AG04450 (cell line): ENCODE data around the gene PDZD7. TPM values are rescaled to one million over a fixed set of nuclear protein-coding genes. Genes with fewer than 3 reads are reported as not detected.

Experiments
- CTCF ChIA-PET: fragments of 300-600, 350-600 bp; formaldehyde crosslinking; extraction: SDS; loops from one replicate; lab custom pipeline; 2022; ENCODE audit warnings: antibody characterized with exemption, inconsistent platforms; lab: Charles Lee
- POLR2A ChIA-PET: fragments of 350-600 bp; formaldehyde crosslinking; extraction: SDS; loops from one replicate; lab custom pipeline; 2021; ENCODE audit warnings: antibody characterized with exemption, inconsistent platforms; lab: Yijun Ruan, JAX
- DNase-seq: peaks from one replicate; pipeline ENCODE4 v3.0.0-alpha.2; 2011; ENCODE audit warnings: low read depth, low spot score
- H3K27ac ChIP-seq: one replicate; pipeline ENCODE4 v1.5.1; 2012; ENCODE audit warnings: low read depth, low read length, control low read depth
- H3K27me3 ChIP-seq: one replicate; pipeline ENCODE4 v1.6.0; 2012; ENCODE audit warnings: low read length; ENCODE audit not compliant: control insufficient read depth, insufficient read depth
- H3K4me3 ChIP-seq: 2 replicates; pipeline ENCODE4 v1.5.1; 2011; ENCODE audit warnings: mild to moderate bottlenecking, low read depth, low read length, control low read depth
- H3K9me3 ChIP-seq: 2 replicates; pipeline ENCODE4 v1.5.1; 2012; ENCODE audit warnings: low read length; ENCODE audit not compliant: control insufficient read depth, insufficient read depth
- polyA plus RNA-seq: library from polyadenylated mRNA; depleted of rRNA; stranded (reverse); fragments of >200 nt; gene quantifications from 2 replicates; pipeline ENCODE4 v1.2.3, GENCODE V29; 2011
- TF ChIP-seq, protein P1 (sequence below): IDR thresholded peaks from 2 replicates; pipeline ENCODE4 v1.5.1; 2011; ENCODE audit warnings: low read depth, low read length, control low read depth, inconsistent platforms

Gene PDZD7
- polyA plus RNA-seq, 1 experiment, result 0.27 TPM

GRCh38 chr10:100998991-100999741 is 31.8 kb downstream of the PDZD7 start:
- DNase-seq, result no peak
- TF ChIP-seq, protein P1, sequence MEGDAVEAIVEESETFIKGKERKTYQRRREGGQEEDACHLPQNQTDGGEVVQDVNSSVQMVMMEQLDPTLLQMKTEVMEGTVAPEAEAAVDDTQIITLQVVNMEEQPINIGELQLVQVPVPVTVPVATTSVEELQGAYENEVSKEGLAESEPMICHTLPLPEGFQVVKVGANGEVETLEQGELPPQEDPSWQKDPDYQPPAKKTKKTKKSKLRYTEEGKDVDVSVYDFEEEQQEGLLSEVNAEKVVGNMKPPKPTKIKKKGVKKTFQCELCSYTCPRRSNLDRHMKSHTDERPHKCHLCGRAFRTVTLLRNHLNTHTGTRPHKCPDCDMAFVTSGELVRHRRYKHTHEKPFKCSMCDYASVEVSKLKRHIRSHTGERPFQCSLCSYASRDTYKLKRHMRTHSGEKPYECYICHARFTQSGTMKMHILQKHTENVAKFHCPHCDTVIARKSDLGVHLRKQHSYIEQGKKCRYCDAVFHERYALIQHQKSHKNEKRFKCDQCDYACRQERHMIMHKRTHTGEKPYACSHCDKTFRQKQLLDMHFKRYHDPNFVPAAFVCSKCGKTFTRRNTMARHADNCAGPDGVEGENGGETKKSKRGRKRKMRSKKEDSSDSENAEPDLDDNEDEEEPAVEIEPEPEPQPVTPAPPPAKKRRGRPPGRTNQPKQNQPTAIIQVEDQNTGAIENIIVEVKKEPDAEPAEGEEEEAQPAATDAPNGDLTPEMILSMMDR, result peak; percentile 76

GRCh38 chr10:100998183-100998990 is 32.5 kb downstream of the PDZD7 start:
- ChIA-PET CTCF (interaction anchor here (0.6 to 12.4 kb wide), 13 partner anchors 9 to 590 kb away, joined by 3 to 271 read pairs (median 6); partner anchors contain the start of genes MRPL43, PDZD7, SEMA4G and SFXN3), POLR2A (interaction anchor here (0.6 to 3.3 kb wide), 6 partner anchors 9 to 63 kb away, joined by 3 to 20 read pairs (median 5); partner anchors contain the start of gene KAZALD1)
- peak overlapping the region; percentile 95 for H3K27ac ChIP-seq
- H3K4me3 ChIP-seq, result peak overlapping the region; percentile 90
- DNase-seq, result no peak
- no peaks in the 10 kb centered on the region; the same call in 1 of the 2 replicates for H3K9me3 ChIP-seq
- no peaks in the 10 kb centered on the region for H3K27me3 ChIP-seq
- TF ChIP-seq, protein P1, result no peak

More at GRCh38 chr10:100998991-100999741, 31.8 kb downstream of the PDZD7 start:
- H3K4me3 ChIP-seq, result peak overlapping the region; percentile 90
- ChIA-PET CTCF (interaction anchor here (0.6 to 12.4 kb wide), 13 partner anchors 8 to 111 kb away, joined by 3 to 271 read pairs (median 4); partner anchors contain the start of genes PDZD7 and SFXN3), POLR2A (interaction anchor here (0.6 to 3.3 kb wide), 6 partner anchors 9 to 62 kb away, joined by 3 to 20 read pairs (median 4); partner anchors contain the start of gene KAZALD1)
- H3K9me3 ChIP-seq, result no peaks in the 10 kb centered on the region; the same call in 1 of the 2 replicates
- H3K27ac ChIP-seq, result peak overlapping the region; percentile 95
- H3K27me3 ChIP-seq, result no peaks in the 10 kb centered on the region

DNA sequence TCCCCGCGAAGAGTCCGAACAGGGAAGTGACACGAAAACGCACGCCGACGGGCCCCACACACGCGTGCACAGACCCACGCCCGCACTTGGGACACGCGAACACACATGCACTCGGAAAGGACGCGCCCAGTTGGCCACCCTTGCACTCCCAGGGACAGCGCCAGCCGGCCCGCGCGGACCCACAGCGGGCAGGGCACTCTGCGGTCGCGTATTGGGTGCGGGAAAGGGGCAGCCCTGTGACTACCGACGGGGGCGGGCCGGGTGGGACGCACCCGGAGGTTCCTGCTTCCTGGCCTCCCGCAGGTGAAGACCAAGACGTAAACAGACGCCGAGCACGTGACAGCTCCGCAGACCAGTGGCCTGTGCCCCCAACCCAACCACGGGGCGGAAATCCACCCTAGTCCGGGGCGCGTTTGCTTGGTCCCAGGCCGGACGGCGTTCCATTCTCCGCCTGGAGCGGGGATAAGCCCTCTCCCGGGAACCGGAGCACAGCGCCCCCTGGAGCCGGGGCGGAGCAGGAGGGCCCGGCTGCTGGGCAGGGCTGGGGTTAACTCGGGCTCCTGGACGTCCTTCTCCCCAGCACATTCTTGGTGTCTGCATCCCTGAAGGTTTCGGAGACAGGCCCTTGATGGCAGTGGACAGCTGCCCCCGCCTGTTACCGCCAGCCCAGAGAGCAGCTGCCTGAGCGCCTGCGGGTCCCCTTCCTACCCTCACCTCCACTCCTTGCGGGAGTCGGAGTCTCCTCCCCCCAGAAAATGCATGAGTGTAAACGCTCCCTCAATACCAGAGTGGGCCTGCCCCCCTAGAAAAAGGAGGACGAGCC is 33.4 kb downstream of the PDZD7 start:
- peak overlapping the region; percentile 95 for H3K27ac ChIP-seq
- CTCF ChIA-PET, result interaction anchor here (0.6 to 12.4 kb wide), 11 partner anchors 10 to 591 kb away, joined by 3 to 271 read pairs (median 6); partner anchors contain the start of genes MRPL43, SEMA4G and TWNK
- POLR2A ChIA-PET, result interaction anchor here (0.5 to 3.3 kb wide), 5 partner anchors 10 to 63 kb away, joined by 3 to 20 read pairs (median 7); no protein-coding TSS in a partner anchor
- H3K9me3 ChIP-seq, result no peaks in the 10 kb centered on the region; the same call in 1 of the 2 replicates
- no peak for DNase-seq
- H3K4me3 ChIP-seq, result peak overlapping the region; percentile 90
- no peaks in the 10 kb centered on the region for H3K27me3 ChIP-seq
- TF ChIP-seq, protein P1, result peak; percentile 93

GRCh38 chr10:100996678-100997359 is 34.1 kb downstream of the PDZD7 start:
- Histone ChIP-seq H3K27me3 (no peaks in the 10 kb centered on the region), H3K9me3 (no peaks in the 10 kb centered on the region; the same call in 1 of the 2 replicates), H3K4me3 (peak overlapping the region; percentile 90), H3K27ac (peak overlapping the region; percentile 95)
- ChIA-PET CTCF (interaction anchor here (1.4 to 12.4 kb wide), 7 partner anchors 10 to 45 kb away, joined by 3 to 271 read pairs (median 19); partner anchors contain the start of genes MRPL43, SEMA4G and TWNK), POLR2A (interaction anchor here (0.5 to 3.3 kb wide), 3 partner anchors 11 to 64 kb away, joined by 5 to 20 read pairs (median 7); no protein-coding TSS in a partner anchor)
- no peak for DNase-seq
- TF ChIP-seq, protein P1, result no peak
